NCI-H2107 (cell line): ENCODE data around the gene CFP.

Source experiments
- DNase-seq: peaks from one replicate; lab custom pipeline; 2025; lab: John Stamatoyannopoulos, UW

The CFP gene

DNA sequence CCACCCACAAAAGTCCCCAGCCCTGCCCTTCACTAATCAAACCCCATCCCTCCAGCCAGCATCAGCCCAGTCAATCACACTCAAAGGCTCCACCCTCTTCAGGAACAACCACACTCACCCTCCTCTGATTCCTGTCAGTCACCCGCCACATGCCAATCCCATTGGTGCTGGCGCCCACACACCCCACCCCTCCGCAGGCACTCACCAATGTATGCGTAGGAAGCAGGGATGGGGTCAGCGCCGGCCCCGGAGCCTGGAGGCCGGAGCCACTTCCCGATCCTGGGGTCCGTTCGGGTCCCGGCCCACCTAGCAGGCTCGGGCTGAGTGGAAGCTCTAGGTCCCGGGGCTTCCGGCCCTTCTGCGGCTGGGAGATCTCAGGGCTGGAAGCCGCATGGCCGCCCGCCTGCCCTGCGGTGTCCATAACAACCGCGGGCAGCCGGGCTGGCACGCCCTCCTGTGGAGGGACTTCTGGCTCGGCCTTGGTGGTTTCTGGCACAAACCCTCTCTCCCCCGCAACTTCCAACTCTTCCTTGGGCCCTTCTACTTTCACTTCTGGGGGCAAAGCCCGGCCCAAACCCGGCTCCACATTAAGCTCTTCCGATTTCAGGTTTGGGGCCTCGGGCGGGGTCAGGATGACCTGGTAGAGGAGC, 7.9 kb upstream of the CFP start:
- no peak for DNase-seq

DNA sequence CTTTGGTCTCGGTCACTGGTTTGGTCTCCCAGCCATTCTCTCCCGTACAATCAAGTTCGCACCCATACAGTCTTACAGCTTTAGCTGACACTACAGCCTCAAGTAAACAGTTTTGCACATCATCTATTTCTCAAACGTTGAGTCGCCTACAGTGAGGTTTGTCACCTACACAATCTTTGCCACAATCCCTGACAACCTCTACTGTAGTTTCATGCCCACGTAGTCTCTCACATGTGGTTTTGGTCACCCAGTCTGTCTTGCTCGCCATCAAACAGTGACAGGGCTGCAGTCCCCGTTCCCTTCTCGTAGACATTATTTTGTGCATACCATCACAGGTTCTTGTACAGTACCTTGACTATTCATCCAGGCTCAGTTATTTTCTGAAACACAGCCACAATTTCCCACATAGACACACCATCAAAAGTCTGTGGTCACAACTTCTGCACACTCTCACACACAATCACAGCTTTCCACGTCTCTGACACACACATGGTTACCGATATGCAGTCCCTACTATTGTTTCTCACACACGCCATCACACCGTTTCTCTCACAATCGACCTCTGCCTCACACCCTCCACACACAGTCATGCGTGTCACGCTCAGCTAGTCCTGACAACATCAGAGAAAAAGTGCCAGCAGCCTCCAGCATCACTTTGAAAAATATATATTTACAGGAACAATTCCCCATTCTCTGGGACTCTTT, 5.3 kb upstream of the CFP start:
- no peak for DNase-seq

GRCh38 chrX:47633689-47634590, 4.2 kb upstream of the CFP start:
- no peak for DNase-seq

DNA sequence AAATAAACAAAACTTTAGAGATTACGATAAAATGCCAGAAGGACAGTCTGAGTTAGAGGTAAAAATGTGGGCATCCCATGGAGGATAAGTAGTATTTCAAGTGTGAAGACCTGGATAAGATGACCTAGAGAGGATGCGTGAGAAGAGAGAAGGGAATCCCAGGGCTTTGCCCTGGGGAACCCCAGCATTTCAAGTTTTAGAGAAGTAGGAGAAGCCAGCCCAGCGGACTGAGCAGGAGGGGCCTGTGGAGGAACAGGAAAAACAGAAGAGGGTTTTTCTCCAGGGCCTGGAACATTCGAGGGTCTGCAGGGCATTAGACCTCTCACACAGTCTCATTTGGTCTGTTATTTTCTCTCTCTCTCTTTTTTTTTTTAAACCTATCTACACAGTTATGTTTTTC, 2.9 kb upstream of the CFP start:
- no peak for DNase-seq

DNA sequence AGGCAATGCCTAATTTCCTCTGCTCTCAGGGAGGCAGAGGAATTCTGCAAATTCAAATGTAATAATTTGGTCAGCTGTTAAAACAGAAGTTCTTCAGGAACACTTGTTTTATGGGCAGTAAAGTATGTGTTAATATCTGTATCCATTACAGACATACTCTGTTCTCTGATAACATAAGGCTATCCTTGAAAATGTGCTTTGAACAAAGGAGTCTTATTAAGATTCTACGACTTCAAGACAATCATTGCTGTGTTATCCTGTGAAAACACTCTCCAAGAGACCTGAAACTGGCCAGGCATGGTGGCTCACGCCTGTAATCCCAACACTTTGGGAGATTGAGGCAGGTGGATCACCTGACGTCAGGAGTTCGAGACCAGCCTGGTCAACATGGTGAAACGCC, 1.9 kb upstream of the CFP start:
- DNase-seq: no peak

GRCh38 chrX:47628982-47629381, 748 bp downstream of the CFP start:
- no peak for DNase-seq

GRCh38 chrX:47625365-47625764, 4.4 kb downstream of the CFP start:
- no peak for DNase-seq

- DNase-seq: peak; percentile 87
These were observed 6.1 kb downstream of the CFP start for GRCh38 chrX:47623540-47624027.

DNA sequence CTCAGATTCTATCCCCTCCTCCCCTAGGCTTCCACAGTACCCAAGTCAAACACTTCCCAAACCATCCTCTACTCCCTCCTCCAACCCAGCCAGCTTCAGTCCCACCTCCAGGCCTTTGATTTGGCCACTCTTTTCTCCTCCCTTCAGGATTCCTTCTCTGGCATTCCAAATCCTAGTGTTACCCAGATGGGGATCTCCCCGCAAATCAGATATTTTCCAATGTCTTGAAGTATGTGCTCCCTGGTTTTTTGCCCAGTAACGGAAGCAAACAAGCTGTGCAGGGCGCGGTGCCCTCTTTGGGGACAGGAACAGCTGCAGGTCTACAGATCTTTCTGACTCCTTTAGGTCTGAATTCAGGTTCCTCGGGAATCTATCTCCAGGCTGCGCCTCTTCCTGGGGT, 7.9 kb downstream of the CFP start:
- DNase-seq: no peak

- no peak for DNase-seq
These were observed 9.4 kb downstream of the CFP start for GRCh38 chrX:47620303-47620685.

DNA sequence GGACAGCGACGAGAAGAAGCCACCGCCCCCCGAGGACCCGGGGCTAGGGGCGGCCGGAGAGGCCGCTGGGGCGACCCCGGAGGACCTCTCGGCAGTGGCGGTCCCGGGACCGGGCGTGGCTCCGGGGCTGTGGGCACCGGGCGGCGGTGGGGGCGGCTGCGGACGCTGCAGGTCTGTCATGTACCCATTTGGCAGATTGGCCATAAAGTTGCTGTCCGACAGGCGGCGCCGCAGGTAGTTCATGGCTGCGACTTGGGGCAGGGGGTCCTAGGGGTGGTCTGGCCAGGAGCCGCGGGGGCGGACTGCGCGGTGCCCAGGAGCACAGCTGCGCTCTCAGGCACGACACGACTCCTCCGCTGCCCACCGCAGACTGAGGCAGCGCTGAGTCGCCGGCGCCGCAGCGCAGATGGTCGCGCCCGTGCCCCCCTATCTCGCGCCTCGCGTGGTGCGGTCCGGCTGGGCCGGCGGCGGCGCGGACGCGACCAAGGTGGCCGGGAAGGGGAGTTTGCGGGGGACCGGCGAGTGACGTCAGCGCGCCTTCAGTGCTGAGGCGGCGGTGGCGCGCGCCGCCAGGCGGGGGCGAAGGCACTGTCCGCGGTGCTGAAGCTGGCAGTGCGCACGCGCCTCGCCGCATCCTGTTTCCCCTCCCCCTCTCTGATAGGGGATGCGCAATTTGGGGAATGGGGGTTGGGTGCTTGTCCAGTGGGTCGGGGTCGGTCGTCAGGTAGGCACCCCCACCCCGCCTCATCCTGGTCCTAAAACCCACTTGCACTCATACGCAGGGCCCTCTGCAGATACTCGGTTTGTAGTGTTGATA, 10.0 kb downstream of the CFP start, which contains the start of gene SYN1:
Gene SYN1 (minus strand): TSS at position 372 of the 817 bp plus-strand sequence. CDS start 129 bp downstream, at position 243.
- peak; percentile 85 for DNase-seq

GRCh38 chrX:47618923-47619485, 10.7 kb downstream of the CFP start:
- DNase-seq: no peak

- no peak for DNase-seq
These were observed 15.1 kb downstream of the CFP start for GRCh38 chrX:47614618-47615017.

DNA sequence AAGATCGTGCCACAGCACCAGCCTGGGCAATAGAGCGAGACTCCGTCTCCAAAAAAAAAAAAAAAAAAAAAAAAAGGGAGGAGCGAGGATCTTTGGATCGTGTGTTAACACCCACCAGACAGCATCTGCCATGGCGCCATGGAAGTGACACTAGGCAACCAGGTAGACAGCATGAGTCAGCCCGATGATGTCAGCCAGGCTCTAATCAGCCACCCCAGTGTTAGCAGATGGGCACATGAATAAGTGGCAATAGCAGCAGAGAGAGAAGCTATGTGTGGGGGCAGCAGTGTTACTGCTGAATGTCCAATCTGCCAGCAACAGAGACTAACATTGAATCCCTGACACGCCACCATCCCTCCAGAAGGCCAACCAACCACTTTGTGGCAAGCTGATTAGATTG, 16.6 kb downstream of the CFP start:
- no peak for DNase-seq

DNA sequence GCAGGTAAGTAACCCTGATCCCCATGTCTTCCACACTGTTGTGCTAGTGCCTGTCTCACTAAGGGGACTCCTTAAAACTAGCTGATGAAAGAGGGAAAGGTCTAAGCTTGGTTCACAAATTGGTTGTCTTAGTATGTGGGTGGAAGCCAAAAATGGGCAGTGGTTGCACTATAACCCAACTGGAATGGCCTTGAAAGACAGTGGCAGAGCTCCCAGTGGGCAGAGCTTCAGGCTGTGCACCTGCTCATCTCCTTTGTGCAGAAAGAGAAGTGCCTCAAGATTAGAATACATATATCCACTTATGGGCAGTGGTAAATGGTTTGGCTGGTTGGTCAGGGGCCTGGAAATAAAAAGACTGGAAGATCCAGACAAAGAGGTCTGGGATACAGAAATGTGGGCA, 17.3 kb downstream of the CFP start:
- DNase-seq: no peak

DNA sequence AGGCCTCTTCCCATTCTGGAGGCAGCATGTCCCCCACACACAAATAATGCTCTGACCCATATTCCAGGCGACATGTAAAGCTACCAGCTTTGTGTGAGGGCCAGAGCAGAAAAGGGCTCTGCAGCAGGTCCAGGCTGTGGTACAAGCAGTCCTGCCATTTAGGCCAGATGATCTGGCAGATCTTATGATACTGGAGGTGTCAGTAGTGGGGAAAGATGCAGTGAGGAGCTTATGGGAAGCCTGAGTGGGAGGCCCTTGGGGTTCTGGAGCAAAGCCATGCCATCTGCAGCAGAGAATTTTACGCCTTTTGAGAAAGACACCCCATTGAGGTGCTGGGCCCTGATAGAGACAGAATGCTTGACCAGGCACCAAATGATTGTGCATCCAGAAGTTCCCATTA, 17.8 kb downstream of the CFP start:
- DNase-seq: no peak

DNA sequence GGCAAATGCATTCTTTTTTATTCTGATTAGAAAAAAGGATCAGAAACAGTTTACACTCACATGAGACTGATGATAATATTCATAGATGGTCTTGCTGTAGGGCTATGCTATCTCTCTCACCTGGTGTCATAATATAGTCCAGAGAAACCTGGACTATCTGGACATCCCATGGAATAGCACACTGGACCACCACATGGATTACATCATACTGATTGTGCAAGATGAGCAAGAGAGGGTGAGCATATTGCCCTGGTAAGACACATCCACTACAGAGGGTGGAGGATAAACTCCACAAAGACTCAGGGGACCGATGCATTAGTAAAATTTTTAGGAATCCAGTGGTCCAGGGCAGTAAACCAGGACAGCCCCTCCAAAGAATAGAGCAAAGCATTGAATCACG, 18.2 kb downstream of the CFP start:
- no peak for DNase-seq

GRCh38 chrX:47610511-47610910, 19.2 kb downstream of the CFP start:
- DNase-seq: no peak

DNA sequence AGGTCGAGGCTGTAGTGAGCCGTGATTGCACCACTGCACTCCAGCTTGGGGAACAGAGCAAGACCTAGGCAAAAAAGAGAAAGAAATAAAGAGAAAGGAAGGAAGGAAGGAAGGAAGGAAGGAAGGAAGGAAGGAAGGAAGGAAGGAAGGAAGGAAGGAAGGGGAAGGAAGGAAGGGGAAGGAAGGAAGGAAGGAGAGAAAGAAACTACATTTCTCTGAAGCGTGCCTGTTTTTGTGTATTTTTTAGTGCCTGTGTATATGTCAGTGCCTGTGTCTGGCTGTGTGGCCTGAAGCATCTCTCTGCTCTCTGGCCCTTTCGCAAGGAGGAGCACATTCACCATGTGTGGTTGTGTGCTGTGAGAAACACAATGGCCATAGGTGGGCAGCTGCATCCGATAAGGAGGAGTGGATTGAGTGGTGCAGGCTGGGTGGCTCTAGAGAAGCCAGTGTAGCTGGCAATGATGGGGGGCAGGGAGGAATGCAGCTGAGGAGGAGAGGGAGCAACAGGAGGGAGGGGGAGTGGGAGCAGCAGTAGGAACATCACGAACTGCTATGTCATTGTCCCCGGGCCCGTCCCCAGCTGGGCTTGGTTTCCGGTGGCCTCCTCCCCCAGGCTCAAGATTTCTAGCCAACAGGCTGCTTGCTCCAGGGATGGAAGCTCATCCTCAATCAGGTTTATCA, 21.5 kb downstream of the CFP start:
- no peak for DNase-seq

GRCh38 chrX:47607091-47607490, 22.6 kb downstream of the CFP start:
- no peak for DNase-seq

- no peak for DNase-seq
These were observed 24.7 kb downstream of the CFP start for GRCh38 chrX:47605024-47605423.
